Vagina (tissue), 2 donors: ENCODE data around the gene ERAL1.
A peak's percentile ranks its signal among the peaks of the same experiment; 100 is the strongest.

Experiments used
- CTCF ChIP-seq, 3 experiments: fragments of 450-650 bp in 2 of 3; fragments of 200-600 bp in 1 of 3; sonication (generic) in 1 of 3; IDR thresholded peaks; one replicate each; pipeline ENCODE4 v1.5.1; 2017 to 2019; ENCODE audit warnings: antibody characterized with exemption in 3 of 3, mild to moderate bottlenecking in 2 of 3, moderate library complexity in 2 of 3
- POLR2A ChIP-seq, 2 donors: fragments of 450-650 bp; IDR thresholded peaks; one replicate each; pipeline ENCODE4 v1.6.1; 2017; ENCODE audit warnings: antibody characterized with exemption in 2 of 2, mild to moderate bottlenecking in 2 of 2, moderate library complexity in 2 of 2
- POLR2AphosphoS5 ChIP-seq, 2 donors: sonication (generic); formaldehyde crosslinking; IDR thresholded peaks; one replicate each; pipeline ENCODE4 v1.9.0; 2017; ENCODE audit warnings: antibody characterized with exemption in 2 of 2, mild to moderate bottlenecking in 2 of 2, low read depth in 1 of 2; ENCODE audit not compliant: insufficient read depth in 1 of 2

GRCh38 chr17:28901866-28902818, 47.3 kb downstream of the ERAL1 start:
- TF ChIP-seq CTCF (IDR thresholded peaks at IDR 0.05) (no peak), POLR2AphosphoS5 (IDR thresholded peaks at IDR 0.05; ENCODE audit: insufficient read depth in 1 of 2, low read depth in 1 of 2) (peak in 1 of 2 donors; percentile 14), POLR2A (IDR thresholded peaks at IDR 0.05) (no peak)
